Bronchial epithelial cell (primary cell): ENCODE measurements around the gene TBATA. TPM values are rescaled to one million over a fixed set of nuclear protein-coding genes. Genes with fewer than 3 reads are reported as not detected.

ENCODE experiments used
- DNase-seq: peaks from one replicate; pipeline ENCODE4 v3.0.0-alpha.2; 2010; ENCODE audit warnings: low read depth
- FAIRE-seq: peaks from 2 replicates; lab custom pipeline; 2011; peaks lifted over from hg19 to GRCh38; lab: Jason Lieb, UNC
- H3K27me3 ChIP-seq: 2 replicates; pipeline ENCODE4 v1.5.1; 2011; ENCODE audit warnings: low read length; ENCODE audit not compliant: control insufficient read depth, insufficient read depth
- H3K36me3 ChIP-seq: 2 replicates; pipeline ENCODE4 v1.5.1; 2011; ENCODE audit warnings: low read length; ENCODE audit not compliant: control insufficient read depth, insufficient read depth
- H3K4me3 ChIP-seq: 2 replicates; pipeline ENCODE4 v1.5.1; 2011; ENCODE audit warnings: mild to moderate bottlenecking, low read depth, low read length, control low read depth
- total RNA-seq: library from RNA; depleted of rRNA; stranded (reverse); fragments of >200 nt; gene quantifications from 2 replicates; pipeline ENCODE4 v1.2.1, GENCODE V29; 2014
- TF ChIP-seq, protein P1 (sequence below): IDR thresholded peaks from 2 replicates; pipeline ENCODE4 v1.5.1; 2011; ENCODE audit warnings: mild to moderate bottlenecking, moderate library complexity, low read length, control low read depth, inconsistent platforms; ENCODE audit not compliant: insufficient read depth, severe bottlenecking

The TBATA gene
- total RNA-seq, 1 donor from 2014 or later = not detected

GRCh38 chr10:70811881-70812280 lies 26.7 kb upstream of the TBATA start:
- FAIRE-seq = no peak
- no peak for DNase-seq
- no peaks in the 10 kb centered on the region for H3K27me3 ChIP-seq
- no peak overlapping the region for H3K4me3 ChIP-seq
- no peaks in the 10 kb centered on the region for H3K36me3 ChIP-seq
- TF ChIP-seq, protein P1, sequence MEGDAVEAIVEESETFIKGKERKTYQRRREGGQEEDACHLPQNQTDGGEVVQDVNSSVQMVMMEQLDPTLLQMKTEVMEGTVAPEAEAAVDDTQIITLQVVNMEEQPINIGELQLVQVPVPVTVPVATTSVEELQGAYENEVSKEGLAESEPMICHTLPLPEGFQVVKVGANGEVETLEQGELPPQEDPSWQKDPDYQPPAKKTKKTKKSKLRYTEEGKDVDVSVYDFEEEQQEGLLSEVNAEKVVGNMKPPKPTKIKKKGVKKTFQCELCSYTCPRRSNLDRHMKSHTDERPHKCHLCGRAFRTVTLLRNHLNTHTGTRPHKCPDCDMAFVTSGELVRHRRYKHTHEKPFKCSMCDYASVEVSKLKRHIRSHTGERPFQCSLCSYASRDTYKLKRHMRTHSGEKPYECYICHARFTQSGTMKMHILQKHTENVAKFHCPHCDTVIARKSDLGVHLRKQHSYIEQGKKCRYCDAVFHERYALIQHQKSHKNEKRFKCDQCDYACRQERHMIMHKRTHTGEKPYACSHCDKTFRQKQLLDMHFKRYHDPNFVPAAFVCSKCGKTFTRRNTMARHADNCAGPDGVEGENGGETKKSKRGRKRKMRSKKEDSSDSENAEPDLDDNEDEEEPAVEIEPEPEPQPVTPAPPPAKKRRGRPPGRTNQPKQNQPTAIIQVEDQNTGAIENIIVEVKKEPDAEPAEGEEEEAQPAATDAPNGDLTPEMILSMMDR = no peak

DNA sequence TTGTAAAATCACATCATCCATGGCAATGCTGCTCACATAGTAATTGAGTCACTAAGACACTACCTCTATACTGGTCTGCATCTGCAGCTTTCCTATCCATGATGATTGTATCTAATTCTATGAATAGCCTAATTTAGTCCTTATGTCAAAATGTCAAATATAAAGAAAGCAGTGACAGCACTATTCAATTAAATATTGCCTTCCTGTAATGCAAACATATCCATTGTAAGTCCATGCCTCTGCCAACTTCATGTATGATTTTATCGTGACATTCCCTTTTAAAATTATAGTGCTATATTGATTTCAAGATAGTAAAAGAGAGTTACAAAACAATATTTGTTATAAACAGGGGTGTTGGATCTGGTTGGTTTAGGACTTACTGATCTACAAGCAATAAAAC lies 25.8 kb upstream of the TBATA start:
- Histone ChIP-seq H3K4me3 (no peak overlapping the region), H3K36me3 (no peaks in the 10 kb centered on the region), H3K27me3 (no peaks in the 10 kb centered on the region)
- TF ChIP-seq, protein P1 = no peak
- DNase-seq = no peak
- FAIRE-seq = no peak

GRCh38 chr10:70809726-70810125 lies 24.5 kb upstream of the TBATA start:
- no peaks in the 10 kb centered on the region for H3K27me3 ChIP-seq
- DNase-seq (no peak), FAIRE-seq (no peak)
- no peaks in the 10 kb centered on the region for H3K36me3 ChIP-seq
- H3K4me3 ChIP-seq = no peak overlapping the region
- TF ChIP-seq, protein P1 = no peak

GRCh38 chr10:70809011-70809611 lies 23.9 kb upstream of the TBATA start:
- TF ChIP-seq, protein P1 = no peak
- H3K4me3 ChIP-seq = no peak overlapping the region
- no peak for FAIRE-seq
- no peaks in the 10 kb centered on the region for H3K27me3 ChIP-seq
- H3K36me3 ChIP-seq = no peaks in the 10 kb centered on the region
- DNase-seq = peak; percentile 28

DNA sequence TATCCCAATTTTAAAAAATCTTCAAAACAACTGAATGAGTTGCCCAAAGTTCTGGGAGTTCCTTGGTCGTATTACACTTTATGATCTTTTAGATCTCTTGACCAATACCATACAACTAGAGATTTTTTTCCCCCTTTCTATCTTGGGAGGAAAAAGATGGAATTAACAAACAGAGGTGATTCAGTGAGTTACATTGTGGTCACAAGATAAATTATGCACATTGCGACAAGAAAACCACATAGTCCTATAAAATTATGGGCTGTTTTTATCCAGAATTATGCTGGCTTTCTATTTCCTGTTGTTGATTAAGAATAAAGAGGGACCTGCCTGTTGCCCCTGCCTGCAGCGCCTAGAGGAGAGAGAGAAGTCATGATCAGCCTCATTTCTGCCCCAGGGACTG lies 22.4 kb upstream of the TBATA start:
- H3K36me3 ChIP-seq = no peaks in the 10 kb centered on the region
- TF ChIP-seq, protein P1 = no peak
- H3K27me3 ChIP-seq = no peaks in the 10 kb centered on the region
- DNase-seq (no peak), FAIRE-seq (no peak)
- H3K4me3 ChIP-seq = no peak overlapping the region

GRCh38 chr10:70806841-70807240 lies 21.7 kb upstream of the TBATA start:
- H3K36me3 ChIP-seq = no peaks in the 10 kb centered on the region
- TF ChIP-seq, protein P1 = no peak

More at GRCh38 chr10:70806841-70807240, 21.7 kb upstream of the TBATA start:
- FAIRE-seq = no peak
- H3K27me3 ChIP-seq = no peaks in the 10 kb centered on the region
- no peak for DNase-seq
- H3K4me3 ChIP-seq = no peak overlapping the region
